K562 (cell line): Measurements from ENCODE around the gene NUDCD3. TPM values are rescaled to one million over a fixed set of nuclear protein-coding genes. Genes with fewer than 3 reads are reported as not detected.

Experiments used
- FOXJ2 ChIP-seq: fragments of 200-800 bp; sonication (Bioruptor generic); IDR thresholded peaks from 2 replicates; pipeline ENCODE4 v1.6.1; 2016; ENCODE audit warnings: missing genetic modification characterization, missing compliant biosample characterization
- GTF3C2 ChIP-seq: IDR thresholded peaks from 3 replicates; pipeline ENCODE4 v1.6.1; 2011; ENCODE audit warnings: borderline replicate concordance, mild to moderate bottlenecking, moderate library complexity; ENCODE audit not compliant: insufficient read length; ENCODE audit errors: extremely low read depth
- HMGXB4 ChIP-seq: sonication (generic); formaldehyde crosslinking; IDR thresholded peaks from 2 replicates; pipeline ENCODE4 v1.8.1; 2023; ENCODE audit warnings: mild to moderate bottlenecking, missing genetic modification reagents
- JUNB ChIP-seq: fragments of 450-650 bp; formaldehyde crosslinking; conservative IDR thresholded peaks from 2 replicates; pipeline ENCODE4 v1.4.0; 2020; ENCODE audit warnings: mild to moderate bottlenecking
- POLR2B ChIP-seq: fragments of 450-650 bp; IDR thresholded peaks from 2 replicates; pipeline ENCODE4 v1.6.1; 2018; ENCODE audit warnings: low read depth; ENCODE audit not compliant: partially characterized antibody
- SAFB ChIP-seq: fragments of 200-400 bp; formaldehyde crosslinking; IDR thresholded peaks from 2 replicates; pipeline ENCODE4 v1.6.1; 2017; ENCODE audit warnings: low read depth, low read length, borderline replicate concordance
- TAF1 ChIP-seq: IDR thresholded peaks from 2 replicates; pipeline ENCODE4 v1.6.1; 2011; ENCODE audit warnings: mild to moderate bottlenecking, low read length, moderate library complexity; ENCODE audit not compliant: insufficient read depth, control insufficient read depth, severe bottlenecking; ENCODE audit errors: extremely low read depth
- ZNF253 ChIP-seq: fragments of 250-450 bp; sonication (Bioruptor Pico); conservative IDR thresholded peaks from 2 replicates; pipeline ENCODE4 v1.6.1; 2021; ENCODE audit warnings: mild to moderate bottlenecking
- ZNF347 ChIP-seq: fragments of 450-650 bp; formaldehyde crosslinking; IDR thresholded peaks from 2 replicates; pipeline ENCODE4 v1.4.0; 2020; ENCODE audit warnings: low read depth, mild to moderate bottlenecking, moderate library complexity
- polyA plus RNA-seq, 8 experiments: library from polyadenylated mRNA; depleted of rRNA in 4 of 8; stranded (reverse) in 5 of 8; unstranded in 3 of 8; fragments of >200 nt; fragmentation: Nextera tagmentation in 2 of 8; fragmentation: Illumina TruSeq in 1 of 8; extraction: Ambion mirVana in 2 of 8; extraction: Trizol in 1 of 8; gene quantifications; 2 replicates each; pipeline versions ENCODE4 v1.2.1 to v1.2.3, GENCODE V29; 2011 to 2014; ENCODE audit warnings: inconsistent platforms in 1 of 8, missing spikeins in 1 of 8
- total RNA-seq, 7 experiments: library from RNA; depleted of rRNA in 6 of 7; stranded (reverse); fragments of >200 nt in 6 of 7; fragmentation: Illumina TruSeq in 2 of 7; extraction: Trizol in 2 of 7; gene quantifications; 2 replicates each; pipeline versions ENCODE4 v1.2.1 to v1.2.3, GENCODE V29; 2011 to 2021; ENCODE audit warnings: low replicate concordance in 1 of 7
- TF ChIP-seq, protein P1 (sequence below): fragments of 450-650 bp; IDR thresholded peaks from 2 replicates; pipeline ENCODE4 v1.6.1; 2016; ENCODE audit warnings: mild to moderate bottlenecking, moderate library complexity

The NUDCD3 gene
- total and polyA plus RNA-seq, 9 of the 15 experiments (the other 6 are each of a cell fraction or from before 2014, with no cell fraction given): 24.8 to 64.2 (median 42.6) TPM

DNA sequence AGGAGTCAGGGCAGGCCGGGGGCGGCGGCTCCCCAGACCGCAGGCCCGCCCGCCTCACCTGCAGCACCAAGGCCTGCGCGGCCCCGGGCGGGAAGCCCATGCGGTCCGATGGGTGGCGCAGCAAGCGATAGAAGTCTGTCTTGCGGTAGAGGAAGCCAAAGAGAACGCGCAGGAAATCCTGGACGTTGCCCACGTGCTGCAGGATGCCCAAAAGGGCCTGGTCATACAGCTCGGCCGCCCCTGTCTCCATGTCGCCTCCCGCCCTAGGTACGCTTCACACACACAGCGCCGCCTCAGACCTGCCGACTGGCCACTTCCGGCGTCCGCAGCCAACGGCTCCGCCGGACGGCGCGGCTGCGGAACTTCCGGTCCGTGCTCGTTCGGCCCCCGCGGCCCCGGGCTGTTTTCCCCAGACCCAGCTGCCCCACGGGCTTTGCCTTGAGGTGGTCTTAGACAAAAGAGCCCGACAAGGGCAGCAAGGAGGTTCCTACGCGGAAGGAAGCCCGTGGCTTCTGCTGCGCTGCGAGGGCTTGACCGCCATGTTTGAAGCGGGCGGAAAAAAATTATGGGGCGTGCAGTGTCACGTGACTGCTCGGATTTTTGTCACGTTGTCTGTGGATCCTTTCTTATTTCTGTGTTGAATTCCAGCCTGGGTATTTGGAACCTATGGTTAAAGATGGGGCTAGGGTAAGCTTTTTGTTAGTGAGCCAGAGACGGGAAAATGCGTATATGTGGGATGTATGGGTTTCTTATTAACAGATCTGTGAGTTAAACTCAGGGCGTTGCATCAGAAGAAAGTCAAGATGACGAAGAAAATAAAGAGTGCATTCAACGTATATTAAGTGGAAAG, at the start of gene NUDCD3 (continued):
- TF ChIP-seq GTF3C2: no peak
- TF ChIP-seq ZNF253 (CRISPR knock-in tag): no peak
- TF ChIP-seq, protein P1, sequence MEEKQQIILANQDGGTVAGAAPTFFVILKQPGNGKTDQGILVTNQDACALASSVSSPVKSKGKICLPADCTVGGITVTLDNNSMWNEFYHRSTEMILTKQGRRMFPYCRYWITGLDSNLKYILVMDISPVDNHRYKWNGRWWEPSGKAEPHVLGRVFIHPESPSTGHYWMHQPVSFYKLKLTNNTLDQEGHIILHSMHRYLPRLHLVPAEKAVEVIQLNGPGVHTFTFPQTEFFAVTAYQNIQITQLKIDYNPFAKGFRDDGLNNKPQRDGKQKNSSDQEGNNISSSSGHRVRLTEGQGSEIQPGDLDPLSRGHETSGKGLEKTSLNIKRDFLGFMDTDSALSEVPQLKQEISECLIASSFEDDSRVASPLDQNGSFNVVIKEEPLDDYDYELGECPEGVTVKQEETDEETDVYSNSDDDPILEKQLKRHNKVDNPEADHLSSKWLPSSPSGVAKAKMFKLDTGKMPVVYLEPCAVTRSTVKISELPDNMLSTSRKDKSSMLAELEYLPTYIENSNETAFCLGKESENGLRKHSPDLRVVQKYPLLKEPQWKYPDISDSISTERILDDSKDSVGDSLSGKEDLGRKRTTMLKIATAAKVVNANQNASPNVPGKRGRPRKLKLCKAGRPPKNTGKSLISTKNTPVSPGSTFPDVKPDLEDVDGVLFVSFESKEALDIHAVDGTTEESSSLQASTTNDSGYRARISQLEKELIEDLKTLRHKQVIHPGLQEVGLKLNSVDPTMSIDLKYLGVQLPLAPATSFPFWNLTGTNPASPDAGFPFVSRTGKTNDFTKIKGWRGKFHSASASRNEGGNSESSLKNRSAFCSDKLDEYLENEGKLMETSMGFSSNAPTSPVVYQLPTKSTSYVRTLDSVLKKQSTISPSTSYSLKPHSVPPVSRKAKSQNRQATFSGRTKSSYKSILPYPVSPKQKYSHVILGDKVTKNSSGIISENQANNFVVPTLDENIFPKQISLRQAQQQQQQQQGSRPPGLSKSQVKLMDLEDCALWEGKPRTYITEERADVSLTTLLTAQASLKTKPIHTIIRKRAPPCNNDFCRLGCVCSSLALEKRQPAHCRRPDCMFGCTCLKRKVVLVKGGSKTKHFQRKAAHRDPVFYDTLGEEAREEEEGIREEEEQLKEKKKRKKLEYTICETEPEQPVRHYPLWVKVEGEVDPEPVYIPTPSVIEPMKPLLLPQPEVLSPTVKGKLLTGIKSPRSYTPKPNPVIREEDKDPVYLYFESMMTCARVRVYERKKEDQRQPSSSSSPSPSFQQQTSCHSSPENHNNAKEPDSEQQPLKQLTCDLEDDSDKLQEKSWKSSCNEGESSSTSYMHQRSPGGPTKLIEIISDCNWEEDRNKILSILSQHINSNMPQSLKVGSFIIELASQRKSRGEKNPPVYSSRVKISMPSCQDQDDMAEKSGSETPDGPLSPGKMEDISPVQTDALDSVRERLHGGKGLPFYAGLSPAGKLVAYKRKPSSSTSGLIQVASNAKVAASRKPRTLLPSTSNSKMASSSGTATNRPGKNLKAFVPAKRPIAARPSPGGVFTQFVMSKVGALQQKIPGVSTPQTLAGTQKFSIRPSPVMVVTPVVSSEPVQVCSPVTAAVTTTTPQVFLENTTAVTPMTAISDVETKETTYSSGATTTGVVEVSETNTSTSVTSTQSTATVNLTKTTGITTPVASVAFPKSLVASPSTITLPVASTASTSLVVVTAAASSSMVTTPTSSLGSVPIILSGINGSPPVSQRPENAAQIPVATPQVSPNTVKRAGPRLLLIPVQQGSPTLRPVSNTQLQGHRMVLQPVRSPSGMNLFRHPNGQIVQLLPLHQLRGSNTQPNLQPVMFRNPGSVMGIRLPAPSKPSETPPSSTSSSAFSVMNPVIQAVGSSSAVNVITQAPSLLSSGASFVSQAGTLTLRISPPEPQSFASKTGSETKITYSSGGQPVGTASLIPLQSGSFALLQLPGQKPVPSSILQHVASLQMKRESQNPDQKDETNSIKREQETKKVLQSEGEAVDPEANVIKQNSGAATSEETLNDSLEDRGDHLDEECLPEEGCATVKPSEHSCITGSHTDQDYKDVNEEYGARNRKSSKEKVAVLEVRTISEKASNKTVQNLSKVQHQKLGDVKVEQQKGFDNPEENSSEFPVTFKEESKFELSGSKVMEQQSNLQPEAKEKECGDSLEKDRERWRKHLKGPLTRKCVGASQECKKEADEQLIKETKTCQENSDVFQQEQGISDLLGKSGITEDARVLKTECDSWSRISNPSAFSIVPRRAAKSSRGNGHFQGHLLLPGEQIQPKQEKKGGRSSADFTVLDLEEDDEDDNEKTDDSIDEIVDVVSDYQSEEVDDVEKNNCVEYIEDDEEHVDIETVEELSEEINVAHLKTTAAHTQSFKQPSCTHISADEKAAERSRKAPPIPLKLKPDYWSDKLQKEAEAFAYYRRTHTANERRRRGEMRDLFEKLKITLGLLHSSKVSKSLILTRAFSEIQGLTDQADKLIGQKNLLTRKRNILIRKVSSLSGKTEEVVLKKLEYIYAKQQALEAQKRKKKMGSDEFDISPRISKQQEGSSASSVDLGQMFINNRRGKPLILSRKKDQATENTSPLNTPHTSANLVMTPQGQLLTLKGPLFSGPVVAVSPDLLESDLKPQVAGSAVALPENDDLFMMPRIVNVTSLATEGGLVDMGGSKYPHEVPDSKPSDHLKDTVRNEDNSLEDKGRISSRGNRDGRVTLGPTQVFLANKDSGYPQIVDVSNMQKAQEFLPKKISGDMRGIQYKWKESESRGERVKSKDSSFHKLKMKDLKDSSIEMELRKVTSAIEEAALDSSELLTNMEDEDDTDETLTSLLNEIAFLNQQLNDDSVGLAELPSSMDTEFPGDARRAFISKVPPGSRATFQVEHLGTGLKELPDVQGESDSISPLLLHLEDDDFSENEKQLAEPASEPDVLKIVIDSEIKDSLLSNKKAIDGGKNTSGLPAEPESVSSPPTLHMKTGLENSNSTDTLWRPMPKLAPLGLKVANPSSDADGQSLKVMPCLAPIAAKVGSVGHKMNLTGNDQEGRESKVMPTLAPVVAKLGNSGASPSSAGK: peak; percentile 74
- TF ChIP-seq ZNF347 (CRISPR knock-in tag): no peak
- TF ChIP-seq SAFB: no peak
- peak; percentile 57; the same call in 1 of the 2 replicates for TF ChIP-seq FOXJ2 (tag)
- TF ChIP-seq JUNB: no peak
- peak; percentile 61 for TF ChIP-seq HMGXB4 (CRISPR knock-in tag)
- TF ChIP-seq TAF1: peak; percentile 77
- TF ChIP-seq POLR2B: peak; percentile 26
